ENCODE data around the gene MT1F.
"Not testable (repeated sequence)": the region's sequence is repeated elsewhere in the genome, so short reads cannot be mapped to it uniquely, and the experiment has no call there.

Gene MT1F

GRCh38 chr16:56670620-56670934, 12.8 kb downstream of the MT1F start:
- no peak overlapping the region for H3K4me3 ChIP-seq (ENCODE audit: low read length)
- DNase-seq (ENCODE audit: low read depth) = no peak
- TF ChIP-seq, protein P1, sequence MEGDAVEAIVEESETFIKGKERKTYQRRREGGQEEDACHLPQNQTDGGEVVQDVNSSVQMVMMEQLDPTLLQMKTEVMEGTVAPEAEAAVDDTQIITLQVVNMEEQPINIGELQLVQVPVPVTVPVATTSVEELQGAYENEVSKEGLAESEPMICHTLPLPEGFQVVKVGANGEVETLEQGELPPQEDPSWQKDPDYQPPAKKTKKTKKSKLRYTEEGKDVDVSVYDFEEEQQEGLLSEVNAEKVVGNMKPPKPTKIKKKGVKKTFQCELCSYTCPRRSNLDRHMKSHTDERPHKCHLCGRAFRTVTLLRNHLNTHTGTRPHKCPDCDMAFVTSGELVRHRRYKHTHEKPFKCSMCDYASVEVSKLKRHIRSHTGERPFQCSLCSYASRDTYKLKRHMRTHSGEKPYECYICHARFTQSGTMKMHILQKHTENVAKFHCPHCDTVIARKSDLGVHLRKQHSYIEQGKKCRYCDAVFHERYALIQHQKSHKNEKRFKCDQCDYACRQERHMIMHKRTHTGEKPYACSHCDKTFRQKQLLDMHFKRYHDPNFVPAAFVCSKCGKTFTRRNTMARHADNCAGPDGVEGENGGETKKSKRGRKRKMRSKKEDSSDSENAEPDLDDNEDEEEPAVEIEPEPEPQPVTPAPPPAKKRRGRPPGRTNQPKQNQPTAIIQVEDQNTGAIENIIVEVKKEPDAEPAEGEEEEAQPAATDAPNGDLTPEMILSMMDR (conservative IDR thresholded peaks at IDR 0.05; ENCODE audit: low read depth, low read length) = no peak

- DNase-seq (ENCODE audit: low read depth); H3K4me3 ChIP-seq (ENCODE audit: low read length): not testable (repeated sequence)
Measured at GRCh38 chr16:56671691-56672090, 13.9 kb downstream of the MT1F start.

DNA sequence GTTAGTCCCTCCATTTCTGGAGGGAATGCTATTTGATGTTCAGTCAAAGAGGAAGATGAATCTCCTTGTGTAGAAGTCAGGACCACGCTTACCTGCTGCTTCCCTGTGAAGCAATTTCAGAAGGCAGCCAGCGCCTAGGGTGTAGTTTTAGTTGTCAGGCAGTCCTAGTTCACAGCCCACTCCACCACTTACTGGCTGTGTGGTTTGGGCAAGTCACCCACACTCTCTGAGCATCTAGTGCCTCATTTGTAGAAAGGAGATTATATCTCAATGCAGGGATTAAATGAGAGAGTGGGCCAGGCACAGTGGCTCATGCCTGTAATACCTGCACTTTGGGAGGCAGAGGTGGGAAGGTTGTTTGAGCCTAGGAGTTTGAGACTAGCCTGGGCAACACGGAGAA, 14.4 kb downstream of the MT1F start:
- not testable (repeated sequence) for DNase-seq (ENCODE audit: low read depth); H3K4me3 ChIP-seq (ENCODE audit: low read length)

- DNase-seq (ENCODE audit: low read depth) = no peak
- no peak overlapping the region for H3K4me3 ChIP-seq (ENCODE audit: low read length)
- TF ChIP-seq, protein P1 (conservative IDR thresholded peaks at IDR 0.05; ENCODE audit: low read depth, low read length) = no peak
Measured at GRCh38 chr16:56672761-56673536, 15.2 kb downstream of the MT1F start.

DNA sequence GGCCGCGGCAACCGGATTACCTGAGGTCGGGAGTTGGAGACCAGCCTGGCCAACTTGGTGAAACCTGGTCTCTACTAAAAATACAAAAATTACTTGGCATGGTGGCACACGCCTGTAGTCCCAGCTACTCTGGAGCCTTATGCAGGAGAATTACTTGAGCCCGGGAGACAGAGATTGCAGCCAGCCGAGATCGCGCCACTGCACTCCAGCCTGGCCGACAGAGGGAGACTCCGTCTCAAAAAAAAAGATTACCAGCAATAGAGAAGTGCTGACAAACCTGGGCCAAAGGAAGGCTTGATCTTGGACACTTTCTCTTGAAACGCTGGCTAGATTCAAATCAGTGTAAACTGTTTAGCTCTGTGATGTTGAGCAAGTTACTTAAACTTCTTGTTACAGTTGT, 16.2 kb downstream of the MT1F start:
- no peak for DNase-seq (ENCODE audit: low read depth)
- TF ChIP-seq, protein P1 (conservative IDR thresholded peaks at IDR 0.05; ENCODE audit: low read depth, low read length) = peak; percentile 72
- H3K4me3 ChIP-seq (ENCODE audit: low read length) = no peak overlapping the region

DNA sequence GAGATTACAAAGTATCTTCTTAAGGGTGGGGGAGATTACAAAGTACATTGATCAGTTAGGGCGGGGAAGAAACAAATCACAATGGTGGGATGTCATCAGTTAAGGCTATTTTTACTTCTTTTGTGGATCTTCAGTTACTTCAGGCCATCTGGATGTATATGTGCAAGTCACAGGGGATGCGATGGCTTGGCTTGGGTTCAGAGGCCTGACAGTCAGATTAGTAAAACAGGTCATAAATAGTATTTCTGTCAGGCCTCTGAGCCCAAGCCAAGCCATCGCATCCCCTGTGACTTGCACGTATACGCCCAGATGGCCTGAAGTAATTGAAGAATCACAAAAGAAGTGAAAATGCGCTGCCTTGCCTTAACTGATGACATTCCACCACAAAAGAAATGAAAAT, 16.8 kb downstream of the MT1F start:
- not testable (repeated sequence) for DNase-seq (ENCODE audit: low read depth); H3K4me3 ChIP-seq (ENCODE audit: low read length)

DNA sequence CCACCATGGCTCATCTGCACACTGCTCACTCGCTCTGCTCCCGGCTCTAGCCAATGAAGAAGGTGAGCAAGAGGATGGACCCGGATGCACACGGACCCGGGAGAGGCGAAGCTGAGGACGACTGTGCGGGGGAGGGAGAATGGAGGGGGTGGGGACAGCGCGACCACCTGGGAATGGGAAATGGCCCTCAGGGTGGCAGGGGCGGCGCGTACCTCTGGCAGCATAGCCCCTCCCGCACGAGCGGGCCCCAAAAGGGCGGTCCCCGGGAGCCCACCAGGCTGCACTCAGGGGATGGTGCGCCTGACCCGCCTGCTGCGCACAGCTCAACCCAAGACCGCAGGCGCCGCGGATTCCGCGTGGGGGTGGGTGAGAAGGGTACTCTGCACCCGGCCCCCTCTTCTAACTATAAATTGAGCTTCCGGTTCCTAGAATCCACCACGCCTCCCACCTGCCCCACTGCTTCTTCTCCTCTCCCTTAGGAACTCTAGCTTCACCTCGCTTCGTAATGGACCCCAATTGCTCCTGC, 18.0 kb downstream of the MT1F start:
- no peak for DNase-seq (ENCODE audit: low read depth)
- TF ChIP-seq, protein P1 (conservative IDR thresholded peaks at IDR 0.05; ENCODE audit: low read depth, low read length) = no peak
- peak overlapping the region; percentile 24 for H3K4me3 ChIP-seq (ENCODE audit: low read length)

- no peak for DNase-seq (ENCODE audit: low read depth)
- TF ChIP-seq, protein P1 (conservative IDR thresholded peaks at IDR 0.05; ENCODE audit: low read depth, low read length) = no peak
- no peak overlapping the region for H3K4me3 ChIP-seq (ENCODE audit: low read length)
Measured at GRCh38 chr16:56677474-56677873, 19.7 kb downstream of the MT1F start.
